Measurements from ENCODE around the gene RAB30.

The RAB30 gene

DNA sequence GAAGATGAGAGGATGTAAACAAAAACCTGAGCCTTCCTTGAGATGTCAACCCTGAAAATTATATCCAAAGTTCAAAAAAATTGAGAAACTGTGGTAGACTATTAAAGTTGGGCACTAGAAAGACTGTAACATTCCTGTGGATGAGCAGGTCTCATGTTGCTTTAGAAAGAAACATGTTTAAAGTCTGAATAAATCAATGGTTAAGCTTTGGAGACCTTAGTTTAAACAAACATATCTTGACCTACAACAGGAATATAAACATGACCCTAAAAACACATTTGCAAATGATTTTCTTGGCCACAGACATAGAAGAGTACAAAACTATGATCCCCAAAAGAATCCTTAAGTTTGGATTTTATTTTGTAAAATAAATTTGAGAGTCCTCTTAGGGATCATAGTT is 47.1 kb upstream of the RAB30 start:
- Histone ChIP-seq H3K9me3 (ENCODE audit: control insufficient read depth, insufficient read depth, low read length) (no peaks in the 10 kb centered on the region), H3K27me3 (ENCODE audit: control insufficient read depth, low read length) (no peaks in the 10 kb centered on the region), H4K20me1 (ENCODE audit: control insufficient read depth, insufficient read depth, low read depth, low read length) (no peaks in the 10 kb centered on the region), H3K4me1 (ENCODE audit: control insufficient read depth, low read length) (peaks cover 62% of the 10 kb centered on the region), H3K9me2 (replicated peaks; ENCODE audit: control insufficient read depth, low read length) (no peaks in the 10 kb centered on the region), H3K79me2 (ENCODE audit: control insufficient read depth, low read length) (no peaks in the 10 kb centered on the region), H3K4me3 (ENCODE audit: low read length) (no peak overlapping the region), H3K36me3 (ENCODE audit: control insufficient read depth, low read length) (no peaks in the 10 kb centered on the region), H3K4me2 (ENCODE audit: low read length) (peak overlapping the region; percentile 22; the same call in 1 of the 2 replicates), H3K27ac (ENCODE audit: low read depth, low read length) (no peak overlapping the region), H3F3A (ENCODE audit: control insufficient read depth, insufficient read depth) (peaks cover 5% of the 10 kb centered on the region; the same call in 1 of the 2 replicates)
- no peak for TF ChIP-seq EZH2phosphoT487 (IDR thresholded peaks at IDR 0.05; ENCODE audit: borderline replicate concordance, low read length)
- TF ChIP-seq, protein P1, sequence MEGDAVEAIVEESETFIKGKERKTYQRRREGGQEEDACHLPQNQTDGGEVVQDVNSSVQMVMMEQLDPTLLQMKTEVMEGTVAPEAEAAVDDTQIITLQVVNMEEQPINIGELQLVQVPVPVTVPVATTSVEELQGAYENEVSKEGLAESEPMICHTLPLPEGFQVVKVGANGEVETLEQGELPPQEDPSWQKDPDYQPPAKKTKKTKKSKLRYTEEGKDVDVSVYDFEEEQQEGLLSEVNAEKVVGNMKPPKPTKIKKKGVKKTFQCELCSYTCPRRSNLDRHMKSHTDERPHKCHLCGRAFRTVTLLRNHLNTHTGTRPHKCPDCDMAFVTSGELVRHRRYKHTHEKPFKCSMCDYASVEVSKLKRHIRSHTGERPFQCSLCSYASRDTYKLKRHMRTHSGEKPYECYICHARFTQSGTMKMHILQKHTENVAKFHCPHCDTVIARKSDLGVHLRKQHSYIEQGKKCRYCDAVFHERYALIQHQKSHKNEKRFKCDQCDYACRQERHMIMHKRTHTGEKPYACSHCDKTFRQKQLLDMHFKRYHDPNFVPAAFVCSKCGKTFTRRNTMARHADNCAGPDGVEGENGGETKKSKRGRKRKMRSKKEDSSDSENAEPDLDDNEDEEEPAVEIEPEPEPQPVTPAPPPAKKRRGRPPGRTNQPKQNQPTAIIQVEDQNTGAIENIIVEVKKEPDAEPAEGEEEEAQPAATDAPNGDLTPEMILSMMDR (IDR thresholded peaks at IDR 0.05; ENCODE audit: low read depth, low read length, poor library complexity, severe bottlenecking) = no peak

DNA sequence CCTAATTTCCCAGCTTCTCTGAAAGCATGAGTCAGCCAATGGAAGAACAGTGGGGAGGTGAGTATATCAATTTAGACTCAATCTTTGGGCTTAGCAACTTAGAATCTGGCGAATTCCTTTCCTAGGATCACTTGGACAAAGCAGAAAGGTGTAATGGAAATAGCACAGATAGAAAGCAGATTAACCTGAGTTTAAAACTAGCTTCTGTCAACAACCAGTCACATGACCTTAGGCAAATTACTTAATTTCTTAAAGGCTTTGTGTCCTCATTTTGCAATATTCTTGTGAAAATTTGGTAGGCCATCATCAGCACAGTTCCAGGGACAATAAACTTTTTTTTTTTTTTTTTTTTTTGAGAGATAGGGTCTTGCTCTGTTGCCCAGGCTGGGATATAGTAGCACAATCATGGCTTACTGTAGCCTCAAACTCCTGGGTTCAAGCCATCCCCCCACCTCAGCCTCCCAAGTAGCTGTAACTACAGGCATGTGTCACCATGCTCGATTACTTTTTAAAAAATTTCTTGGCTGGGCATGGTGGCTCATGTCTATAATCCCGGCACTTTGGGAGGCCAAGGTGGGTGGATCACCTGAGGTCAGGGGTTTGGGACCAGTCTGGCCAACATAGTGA is 44.4 kb upstream of the RAB30 start:
- Histone ChIP-seq H3K4me2 (ENCODE audit: low read length) (peak overlapping the region; percentile 55), H3K27me3 (ENCODE audit: control insufficient read depth, low read length) (no peaks in the 10 kb centered on the region), H3K4me1 (ENCODE audit: control insufficient read depth, low read length) (peaks cover 51% of the 10 kb centered on the region), H3F3A (ENCODE audit: control insufficient read depth, insufficient read depth) (peaks cover 5% of the 10 kb centered on the region; the same call in 1 of the 2 replicates), H3K4me3 (ENCODE audit: low read length) (peak overlapping the region; percentile 63), H4K20me1 (ENCODE audit: control insufficient read depth, insufficient read depth, low read depth, low read length) (no peaks in the 10 kb centered on the region), H3K9me3 (ENCODE audit: control insufficient read depth, insufficient read depth, low read length) (no peaks in the 10 kb centered on the region), H3K9me2 (replicated peaks; ENCODE audit: control insufficient read depth, low read length) (no peaks in the 10 kb centered on the region), H3K27ac (ENCODE audit: low read depth, low read length) (no peak overlapping the region), H3K79me2 (ENCODE audit: control insufficient read depth, low read length) (no peaks in the 10 kb centered on the region), H3K36me3 (ENCODE audit: control insufficient read depth, low read length) (no peaks in the 10 kb centered on the region)
- TF ChIP-seq, protein P1 (IDR thresholded peaks at IDR 0.05; ENCODE audit: low read depth, low read length, poor library complexity, severe bottlenecking) = no peak
- TF ChIP-seq EZH2phosphoT487 (IDR thresholded peaks at IDR 0.05; ENCODE audit: borderline replicate concordance, low read length) = no peak

GRCh38 chr11:83115551-83115950 is 43.9 kb upstream of the RAB30 start:
- Histone ChIP-seq H3K4me2 (ENCODE audit: low read length) (peak overlapping the region; percentile 55), H3K27ac (ENCODE audit: low read depth, low read length) (no peak overlapping the region), H3F3A (ENCODE audit: control insufficient read depth, insufficient read depth) (peaks cover 5% of the 10 kb centered on the region; the same call in 1 of the 2 replicates), H3K9me2 (replicated peaks; ENCODE audit: control insufficient read depth, low read length) (no peaks in the 10 kb centered on the region), H3K9me3 (ENCODE audit: control insufficient read depth, insufficient read depth, low read length) (no peaks in the 10 kb centered on the region), H3K4me1 (ENCODE audit: control insufficient read depth, low read length) (peaks cover 49% of the 10 kb centered on the region), H3K79me2 (ENCODE audit: control insufficient read depth, low read length) (no peaks in the 10 kb centered on the region), H3K4me3 (ENCODE audit: low read length) (no peak overlapping the region), H3K27me3 (ENCODE audit: control insufficient read depth, low read length) (no peaks in the 10 kb centered on the region), H3K36me3 (ENCODE audit: control insufficient read depth, low read length) (no peaks in the 10 kb centered on the region), H4K20me1 (ENCODE audit: control insufficient read depth, insufficient read depth, low read depth, low read length) (no peaks in the 10 kb centered on the region)
- TF ChIP-seq, protein P1 (IDR thresholded peaks at IDR 0.05; ENCODE audit: low read depth, low read length, poor library complexity, severe bottlenecking) = no peak
- TF ChIP-seq EZH2phosphoT487 (IDR thresholded peaks at IDR 0.05; ENCODE audit: borderline replicate concordance, low read length) = no peak

All from DOHH2 (cell line).